Body of pancreas (tissue), 4 donors: Measurements from ENCODE around the gene PKD2.

Source experiments
- CTCF ChIP-seq, 7 experiments: fragments of 450-650 bp in 4 of 7; fragments of 200-600 bp in 3 of 7; sonication (generic) in 3 of 7; IDR thresholded peaks; one replicate each; pipeline ENCODE4 v1.5.1; 2016 to 2019; ENCODE audit warnings: antibody characterized with exemption in 7 of 7
- POLR2A ChIP-seq, 3 donors: fragments of 450-650 bp; IDR thresholded peaks; one replicate each; pipeline ENCODE4 v1.6.1; 2016; ENCODE audit warnings: antibody characterized with exemption in 3 of 3, mild to moderate bottlenecking in 2 of 3

GRCh38 chr4:88045021-88045420 lies 37.6 kb downstream of the PKD2 start:
- TF ChIP-seq POLR2A (IDR thresholded peaks at IDR 0.05) (no peak), CTCF (IDR thresholded peaks at IDR 0.05) (no peak)
